NCI-H146 treated with DMSO at 0.1 percent for 48 hours (cell line): ENCODE results near the gene CYP1B1.
"Not testable (repeated sequence)": the region's sequence is repeated elsewhere in the genome, so short reads cannot be mapped to it uniquely, and the experiment has no call there.

ENCODE experiments used
- DNase-seq: peaks from one replicate; lab custom pipeline; 2025; ENCODE audit not compliant: unreplicated experiment; lab: John Stamatoyannopoulos, UW

Gene CYP1B1

GRCh38 chr2:38075507-38076151, at the start of gene CYP1B1:
TSS of gene CYP1B1 (minus strand) at chr2:38076151. CDS start at chr2:38075388, 763 bp downstream.
- no peak for DNase-seq

DNA sequence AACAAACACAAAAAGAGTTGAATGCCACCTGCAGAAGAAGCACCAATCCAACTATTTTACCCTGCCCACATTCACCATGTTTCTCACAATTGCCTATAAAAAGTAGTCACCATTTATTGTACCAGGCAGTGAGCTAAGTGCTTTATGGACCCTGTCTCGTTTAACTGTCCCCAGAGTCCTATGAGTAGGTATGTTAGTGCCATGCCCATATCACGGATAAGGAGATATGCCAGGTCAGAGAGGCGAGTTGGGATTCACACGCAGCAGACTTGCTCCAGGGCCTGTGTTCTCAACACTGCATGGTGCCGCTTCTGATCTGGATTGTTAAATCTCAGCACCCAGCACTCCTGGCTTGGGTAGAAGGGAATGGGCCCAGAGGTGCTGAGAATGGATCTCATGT, 49.1 kb upstream of the CYP1B1 start:
- DNase-seq, result no peak

DNA sequence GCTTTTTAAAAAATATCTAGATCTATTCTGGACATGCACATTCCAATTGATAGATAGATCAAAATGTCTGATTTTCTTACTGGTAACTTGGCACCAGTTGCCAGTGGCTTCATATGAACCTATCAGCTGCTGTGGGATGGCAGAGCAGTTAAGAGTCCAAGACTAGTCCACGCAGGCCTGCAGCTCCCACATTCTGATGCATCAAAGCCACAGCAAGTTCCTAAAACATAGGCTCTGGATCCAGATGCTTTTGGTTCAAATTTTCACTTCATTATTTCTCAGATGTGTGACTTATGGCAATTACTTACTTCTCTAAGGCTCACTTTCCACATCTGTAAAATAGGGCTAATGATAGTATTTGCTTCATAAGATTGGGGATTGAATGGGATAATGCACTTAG, 48.0 kb upstream of the CYP1B1 start:
- DNase-seq, result no peak

DNA sequence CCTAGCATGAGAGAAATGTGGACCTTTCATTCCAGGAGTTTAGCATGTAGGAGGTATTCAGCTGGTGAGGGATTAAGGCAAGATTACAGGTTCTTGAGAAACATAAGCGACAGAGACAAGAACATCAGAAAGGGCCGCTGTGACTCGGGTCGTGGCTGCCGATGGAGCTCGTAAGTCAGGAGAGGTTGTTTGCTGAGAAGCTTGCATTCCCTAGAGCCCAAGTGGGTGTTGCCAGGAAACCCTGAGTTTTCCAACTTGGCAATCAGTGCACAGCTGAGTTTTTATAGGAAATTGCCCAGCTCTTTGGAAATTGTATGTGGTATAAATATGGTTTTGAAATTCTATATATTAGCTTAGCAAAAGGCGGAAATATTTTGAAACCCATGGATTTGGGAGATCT, 46.4 kb upstream of the CYP1B1 start:
- no peak for DNase-seq

GRCh38 chr2:38121481-38121880, 45.5 kb upstream of the CYP1B1 start:
- no peak for DNase-seq

DNA sequence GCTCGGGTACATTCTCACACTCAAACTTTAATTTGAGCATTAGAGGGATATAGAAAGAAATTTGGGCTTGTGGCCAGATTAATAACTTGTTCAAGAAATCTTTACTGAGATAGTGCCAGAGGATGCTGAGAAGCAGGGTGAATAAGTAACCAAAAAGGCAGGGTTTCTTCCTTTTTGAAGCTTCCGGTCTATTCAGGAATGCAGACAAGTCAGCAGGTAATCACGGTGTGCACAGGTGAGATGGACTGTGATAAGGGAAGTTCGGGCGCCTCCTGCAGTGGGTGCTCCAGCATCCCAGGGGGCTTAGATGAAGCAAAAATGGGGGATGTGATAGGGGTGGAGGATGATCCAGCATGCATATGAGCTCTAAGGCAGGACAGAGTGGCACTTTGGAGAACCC, 44.9 kb upstream of the CYP1B1 start:
- no peak for DNase-seq

DNA sequence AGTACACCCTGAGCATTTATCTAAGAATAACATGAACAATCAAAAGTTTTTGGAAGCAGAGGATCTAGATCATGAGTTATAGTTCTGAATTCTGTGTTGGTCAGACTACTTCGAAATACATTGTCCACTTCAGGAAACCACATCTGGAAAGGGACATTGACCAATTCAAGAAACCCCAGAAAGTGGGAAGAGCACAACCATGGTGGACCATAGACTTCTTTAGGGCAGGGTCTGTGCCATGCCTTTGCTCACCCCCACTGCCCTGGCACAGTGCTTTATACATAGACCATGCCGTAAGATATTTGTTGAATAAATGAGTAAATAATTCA, 44.3 kb upstream of the CYP1B1 start:
- DNase-seq, result no peak

- DNase-seq, result no peak
Measured at GRCh38 chr2:38116762-38117161, 40.8 kb upstream of the CYP1B1 start.

DNA sequence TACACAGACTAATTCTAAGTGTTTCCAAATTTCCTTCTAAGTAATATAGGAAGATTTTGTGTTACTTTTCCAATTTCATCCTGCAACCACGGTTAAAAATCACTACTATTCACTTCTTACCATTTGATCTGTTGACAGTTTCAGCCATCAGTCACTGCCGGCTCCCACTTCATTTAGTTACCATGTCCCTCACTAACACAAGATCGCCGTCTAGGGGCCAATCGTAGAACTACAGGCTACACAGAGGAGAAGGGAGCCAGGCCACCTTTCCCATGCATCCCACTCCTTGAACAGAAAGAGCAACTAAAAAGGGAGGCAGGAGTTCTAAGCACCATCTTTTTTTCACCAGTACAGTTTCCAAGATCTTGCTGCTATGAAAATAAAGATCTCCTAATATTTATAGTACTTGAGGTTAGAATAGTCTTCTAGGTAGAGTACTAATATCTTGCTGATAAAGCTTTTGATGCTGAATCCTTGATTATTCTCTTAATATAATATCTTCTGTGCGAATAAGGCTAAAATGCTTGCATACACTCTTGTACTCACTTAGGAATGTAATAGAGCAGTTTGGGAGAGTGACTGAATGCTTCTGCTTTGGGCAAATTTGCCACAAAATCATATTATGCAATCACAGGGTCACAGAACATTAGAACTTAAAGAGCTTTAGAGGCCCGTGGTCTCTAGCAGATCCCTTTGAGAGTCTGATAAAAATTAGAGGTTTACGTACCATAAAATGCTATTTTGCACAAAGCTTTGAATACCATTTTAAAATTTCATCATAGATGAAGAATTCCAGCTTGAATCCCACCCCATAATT, 39.5 kb upstream of the CYP1B1 start:
- DNase-seq, result peak; percentile 31

- DNase-seq, result no peak
Measured at GRCh38 chr2:38113981-38114708, 38.2 kb upstream of the CYP1B1 start.

DNA sequence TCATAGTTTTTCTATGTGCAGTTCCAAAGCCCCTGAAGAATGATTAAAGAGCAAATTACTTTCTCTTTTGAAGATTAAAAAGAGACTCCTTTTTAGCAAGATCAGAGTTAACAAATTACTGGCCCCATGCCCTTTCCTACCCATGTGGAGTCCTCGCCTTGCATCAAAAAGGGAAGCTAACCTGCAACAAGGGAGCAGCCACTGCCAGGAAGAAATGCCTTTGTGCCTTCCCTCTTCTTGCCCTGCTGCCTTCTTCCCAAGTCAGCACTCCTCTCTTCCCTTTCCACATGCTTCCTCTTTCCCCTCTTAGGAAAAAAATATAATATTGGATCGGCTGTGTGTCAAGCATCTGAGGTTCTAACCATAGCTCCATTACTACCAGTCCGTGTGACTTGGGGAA, 37.1 kb upstream of the CYP1B1 start:
- DNase-seq, result no peak

GRCh38 chr2:38111350-38111749, 35.4 kb upstream of the CYP1B1 start:
- DNase-seq, result not testable (repeated sequence)

DNA sequence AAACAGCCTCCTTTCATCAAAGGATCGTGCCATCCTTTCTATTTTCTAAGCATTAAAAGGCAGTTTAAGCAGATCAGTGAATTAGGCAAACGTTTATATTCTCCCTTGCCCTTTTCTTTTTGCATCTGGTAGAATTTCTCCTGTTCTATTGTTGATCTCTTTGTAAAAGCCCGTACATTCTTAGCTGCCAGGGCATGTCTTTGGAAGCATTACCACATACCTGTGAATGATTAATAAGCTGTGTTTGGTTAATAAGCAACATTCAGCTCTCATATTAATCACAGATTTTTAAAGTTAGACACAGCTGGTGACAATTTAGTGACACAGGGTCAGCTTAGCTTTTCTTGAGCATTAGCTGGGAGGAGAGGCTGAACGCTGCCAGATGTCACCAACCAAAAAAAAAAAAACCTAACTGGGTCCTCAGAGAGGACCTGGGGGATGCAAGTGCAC, 33.8 kb upstream of the CYP1B1 start:
- no peak for DNase-seq

DNA sequence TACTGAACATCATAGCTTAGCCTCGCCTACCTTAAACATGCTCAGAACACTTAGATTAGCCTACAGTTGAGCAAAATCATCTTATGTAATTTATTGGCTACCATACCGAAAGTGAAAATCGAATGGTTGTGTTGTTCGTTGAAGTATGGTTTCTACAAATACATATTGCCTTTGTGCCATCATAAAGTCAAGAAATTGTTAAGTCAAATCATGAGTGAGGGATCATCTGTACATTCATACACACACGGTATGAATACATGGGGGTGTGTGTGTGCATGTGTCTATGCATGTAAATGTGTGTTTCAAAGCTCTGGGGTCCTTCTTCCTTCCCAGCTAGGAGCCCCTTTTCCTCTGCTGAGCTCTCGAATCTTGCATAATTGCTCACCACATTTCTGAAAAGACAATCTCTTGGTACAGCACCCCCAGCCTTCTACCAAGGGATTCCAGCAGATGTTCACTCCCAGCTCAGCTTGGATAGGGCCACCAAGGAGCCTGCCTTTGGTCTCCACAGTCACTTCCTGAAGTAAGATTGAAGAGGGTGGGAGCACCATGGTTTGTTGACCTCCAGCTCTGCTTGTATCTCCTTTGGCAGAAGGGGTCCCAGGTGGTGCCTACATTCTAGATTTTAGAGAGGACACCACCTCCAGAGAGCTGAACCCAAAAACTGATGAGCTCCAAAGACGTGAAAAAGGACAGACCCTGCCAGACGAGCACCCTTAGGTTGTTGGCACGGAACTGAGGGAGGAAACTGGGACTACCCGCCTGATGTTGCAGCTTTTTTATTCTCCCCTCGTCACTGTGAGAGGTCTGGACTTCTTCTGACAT, 33.2 kb upstream of the CYP1B1 start:
- no peak for DNase-seq

- no peak for DNase-seq
Measured at GRCh38 chr2:38107738-38108410, 31.9 kb upstream of the CYP1B1 start.

- DNase-seq, result no peak
Measured at GRCh38 chr2:38106405-38107094, 30.6 kb upstream of the CYP1B1 start.

GRCh38 chr2:38105922-38106321, 30.0 kb upstream of the CYP1B1 start:
- DNase-seq, result no peak

DNA sequence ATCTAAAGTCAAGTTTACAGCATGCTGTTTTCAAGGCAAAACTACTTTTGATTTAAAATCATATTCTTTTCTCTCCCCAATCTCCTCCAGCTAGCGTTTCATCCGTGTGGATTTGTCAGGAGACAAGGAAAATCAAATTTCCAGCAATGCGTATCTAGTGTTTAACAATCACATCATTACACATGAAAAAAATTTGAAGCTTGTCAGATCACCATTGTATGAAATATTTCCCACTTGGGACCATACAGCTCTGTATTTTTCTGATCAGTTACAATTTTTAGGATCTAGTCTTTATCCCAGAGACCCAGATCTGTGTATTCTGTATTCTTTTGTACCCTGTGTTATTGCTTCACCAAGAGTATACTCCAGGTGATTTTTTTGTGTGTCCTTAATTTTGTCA, 28.6 kb upstream of the CYP1B1 start:
- DNase-seq, result no peak

DNA sequence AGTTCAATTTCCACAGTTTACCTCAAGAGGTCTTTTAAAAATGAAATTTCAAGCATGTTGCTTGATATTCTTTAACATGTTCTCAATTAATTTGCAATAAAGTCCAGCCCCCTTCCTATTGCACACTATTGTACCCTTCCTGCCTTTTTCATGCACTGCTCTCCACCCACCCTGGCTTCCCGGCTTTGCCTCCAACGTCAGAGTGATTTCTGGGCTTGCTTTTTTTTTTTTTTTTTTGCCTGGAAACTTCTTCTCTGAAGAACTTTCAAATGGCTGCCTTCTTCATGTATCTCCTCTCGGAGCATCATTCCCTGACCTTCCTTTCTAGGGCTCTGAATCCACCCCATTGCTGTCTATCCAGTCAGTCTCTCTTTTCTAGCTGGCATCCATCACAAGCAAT, 24.4 kb upstream of the CYP1B1 start:
- DNase-seq, result no peak
